HEK293 (cell line): ENCODE results near the gene CSNK1A1L.

Experiments
- CTCF ChIP-seq: fragments of 450-650 bp; formaldehyde crosslinking; IDR thresholded peaks from 2 replicates; pipeline ENCODE4 v1.5.1; 2016; ENCODE audit warnings: missing biosample characterization, missing genetic modification characterization
- INSM2 ChIP-seq: fragments of 450-650 bp; formaldehyde crosslinking; IDR thresholded peaks from 2 replicates; pipeline ENCODE4 v1.5.1; 2016; ENCODE audit warnings: missing biosample characterization, missing genetic modification characterization
- KLF1 ChIP-seq: fragments of 450-650 bp; formaldehyde crosslinking; IDR thresholded peaks from 2 replicates; pipeline ENCODE4 v1.5.1; 2016; ENCODE audit warnings: missing biosample characterization, missing genetic modification characterization
- KLF7 ChIP-seq: fragments of 450-650 bp; formaldehyde crosslinking; IDR thresholded peaks from 2 replicates; pipeline ENCODE4 v1.5.1; 2016; ENCODE audit warnings: missing biosample characterization, missing genetic modification characterization, borderline replicate concordance
- RBAK ChIP-seq: fragments of 450-650 bp; formaldehyde crosslinking; IDR thresholded peaks from 2 replicates; pipeline ENCODE4 v1.5.1; 2016; ENCODE audit warnings: missing biosample characterization, missing genetic modification characterization
- SP2 ChIP-seq: fragments of 450-650 bp; formaldehyde crosslinking; IDR thresholded peaks from 2 replicates; pipeline ENCODE4 v1.5.1; 2016; ENCODE audit warnings: missing biosample characterization, missing genetic modification characterization
- YY1 ChIP-seq: fragments of 450-650 bp; formaldehyde crosslinking; IDR thresholded peaks from 2 replicates; pipeline ENCODE4 v1.5.1; 2018; ENCODE audit warnings: missing biosample characterization, missing genetic modification characterization
- YY2 ChIP-seq: fragments of 450-650 bp; formaldehyde crosslinking; IDR thresholded peaks from 2 replicates; pipeline ENCODE4 v1.5.1; 2016; ENCODE audit warnings: missing biosample characterization, missing genetic modification characterization
- ZBTB48 ChIP-seq: fragments of 450-650 bp; formaldehyde crosslinking; IDR thresholded peaks from 2 replicates; pipeline ENCODE4 v1.5.1; 2016; ENCODE audit warnings: missing biosample characterization, missing genetic modification characterization
- ZBTB49 ChIP-seq: fragments of 450-650 bp; formaldehyde crosslinking; IDR thresholded peaks from 2 replicates; pipeline ENCODE4 v1.5.1; 2016; ENCODE audit warnings: missing biosample characterization, missing genetic modification characterization, low read depth
- ZFHX2 ChIP-seq: fragments of 450-650 bp; formaldehyde crosslinking; conservative IDR thresholded peaks from 2 replicates; pipeline ENCODE4 v1.5.1; 2016; ENCODE audit warnings: missing biosample characterization, missing genetic modification characterization
- ZFP3 ChIP-seq: fragments of 450-650 bp; formaldehyde crosslinking; IDR thresholded peaks from 2 replicates; pipeline ENCODE4 v1.5.1; 2016; ENCODE audit warnings: low read depth, missing biosample characterization, missing genetic modification characterization
- ZFP41 ChIP-seq: fragments of 450-650 bp; formaldehyde crosslinking; IDR thresholded peaks from 2 replicates; pipeline ENCODE4 v1.5.1; 2016; ENCODE audit warnings: missing biosample characterization, missing genetic modification characterization, borderline replicate concordance
- ZNF140 ChIP-seq: fragments of 450-650 bp; formaldehyde crosslinking; IDR thresholded peaks from 2 replicates; pipeline ENCODE4 v1.5.1; 2016; ENCODE audit warnings: missing biosample characterization, missing genetic modification characterization
- ZNF146 ChIP-seq: fragments of 450-650 bp; formaldehyde crosslinking; IDR thresholded peaks from 2 replicates; pipeline ENCODE4 v1.5.1; 2016; ENCODE audit warnings: missing biosample characterization, missing genetic modification characterization
- ZNF157 ChIP-seq: fragments of 450-650 bp; formaldehyde crosslinking; IDR thresholded peaks from 2 replicates; pipeline ENCODE4 v1.5.1; 2016; ENCODE audit warnings: missing biosample characterization, missing genetic modification characterization
- ZNF18 ChIP-seq: fragments of 450-650 bp; formaldehyde crosslinking; IDR thresholded peaks from 2 replicates; pipeline ENCODE4 v1.5.1; 2016; ENCODE audit warnings: missing biosample characterization, missing genetic modification characterization
- ZNF211 ChIP-seq: fragments of 450-650 bp; formaldehyde crosslinking; IDR thresholded peaks from 2 replicates; pipeline ENCODE4 v1.5.1; 2016; ENCODE audit warnings: low read depth, missing biosample characterization, missing genetic modification characterization
- ZNF239 ChIP-seq: fragments of 450-650 bp; formaldehyde crosslinking; IDR thresholded peaks from 2 replicates; pipeline ENCODE4 v1.5.1; 2016; ENCODE audit warnings: missing biosample characterization, missing genetic modification characterization
- ZNF362 ChIP-seq: fragments of 450-650 bp; formaldehyde crosslinking; IDR thresholded peaks from 2 replicates; pipeline ENCODE4 v1.5.1; 2016; ENCODE audit warnings: missing biosample characterization, missing genetic modification characterization
- ZNF366 ChIP-seq: fragments of 450-650 bp; formaldehyde crosslinking; conservative IDR thresholded peaks from 2 replicates; pipeline ENCODE4 v1.5.1; 2016; ENCODE audit warnings: missing biosample characterization, missing genetic modification characterization
- ZNF416 ChIP-seq: fragments of 450-650 bp; formaldehyde crosslinking; IDR thresholded peaks from 2 replicates; pipeline ENCODE4 v1.5.1; 2016; ENCODE audit warnings: missing biosample characterization, missing genetic modification characterization
- ZNF501 ChIP-seq: fragments of 450-650 bp; formaldehyde crosslinking; IDR thresholded peaks from 2 replicates; pipeline ENCODE4 v1.5.1; 2016; ENCODE audit warnings: missing biosample characterization, missing genetic modification characterization
- ZNF561 ChIP-seq: fragments of 450-650 bp; IDR thresholded peaks from 2 replicates; pipeline ENCODE4 v1.5.1; 2018; ENCODE audit warnings: missing biosample characterization, missing genetic modification characterization, borderline replicate concordance
- ZNF600 ChIP-seq: fragments of 450-650 bp; formaldehyde crosslinking; IDR thresholded peaks from 2 replicates; pipeline ENCODE4 v1.5.1; 2016; ENCODE audit warnings: missing biosample characterization, missing genetic modification characterization
- ZNF677 ChIP-seq: fragments of 450-650 bp; IDR thresholded peaks from 2 replicates; pipeline ENCODE4 v1.5.0; 2018; ENCODE audit warnings: missing biosample characterization, mild to moderate bottlenecking, missing genetic modification characterization, moderate library complexity
- ZNF701 ChIP-seq: fragments of 450-650 bp; formaldehyde crosslinking; IDR thresholded peaks from 2 replicates; pipeline ENCODE4 v1.5.1; 2016; ENCODE audit warnings: missing biosample characterization, missing genetic modification characterization
- ZSCAN18 ChIP-seq: fragments of 450-650 bp; formaldehyde crosslinking; IDR thresholded peaks from 2 replicates; pipeline ENCODE4 v1.5.1; 2016; ENCODE audit warnings: missing biosample characterization, missing genetic modification characterization
- ZXDB ChIP-seq: fragments of 450-650 bp; formaldehyde crosslinking; IDR thresholded peaks from 2 replicates; pipeline ENCODE4 v1.5.1; 2016; ENCODE audit warnings: missing biosample characterization, missing genetic modification characterization

CSNK1A1L gene

GRCh38 chr13:37058910-37059847 is 46.3 kb downstream of the CSNK1A1L start, which contains the start of gene SUPT20H (continued):
- TF ChIP-seq ZNF211 (tag by site-specific recombination) = no peak
- TF ChIP-seq ZNF366 = no peak
- peak; percentile 91 for TF ChIP-seq ZFHX2 (tag by site-specific recombination)
- TF ChIP-seq ZXDB (tag by site-specific recombination) = peak; percentile 40; the same call in 1 of the 2 replicates
- no peak for TF ChIP-seq ZNF18
- no peak for TF ChIP-seq ZSCAN18 (tag by site-specific recombination)
- TF ChIP-seq ZBTB49 = no peak
- peak; percentile 86 for TF ChIP-seq SP2 (tag by site-specific recombination)
- no peak for TF ChIP-seq ZNF140 (tag by site-specific recombination)
- no peak for TF ChIP-seq YY2 (tag by site-specific recombination)
- no peak; the same call in 1 of the 2 replicates for TF ChIP-seq KLF1 (tag by site-specific recombination)
- TF ChIP-seq YY1 (tag by site-specific recombination) = no peak
- TF ChIP-seq ZNF416 (tag by site-specific recombination) = no peak
- no peak for TF ChIP-seq ZFP41 (tag by site-specific recombination)
- no peak for TF ChIP-seq ZNF239 (tag by site-specific recombination)
- no peak for TF ChIP-seq ZNF146 (tag by site-specific recombination)
- TF ChIP-seq ZNF677 (tag by site-specific recombination) = no peak
- no peak; the same call in 1 of the 2 replicates for TF ChIP-seq KLF7 (tag by site-specific recombination)
- TF ChIP-seq ZNF362 (tag by site-specific recombination) = no peak
- no peak for TF ChIP-seq ZNF701
- TF ChIP-seq RBAK (tag by site-specific recombination) = no peak
- TF ChIP-seq CTCF (tag by site-specific recombination) = peak; percentile 34; the same call in 1 of the 2 replicates
- peak; percentile 88 for TF ChIP-seq ZNF501
- TF ChIP-seq ZNF600 (tag by site-specific recombination) = no peak
- TF ChIP-seq ZNF157 (tag by site-specific recombination) = no peak
- no peak for TF ChIP-seq INSM2
- peak; percentile 56; the same call in 1 of the 2 replicates for TF ChIP-seq ZNF561
- no peak for TF ChIP-seq ZFP3 (tag by site-specific recombination)
- no peak for TF ChIP-seq ZBTB48
